Measurements from ENCODE around the gene DEAF1.
A peak's percentile ranks its signal among the peaks of the same experiment; 100 is the strongest.
"Not testable (repeated sequence)": the region's sequence is repeated elsewhere in the genome, so short reads cannot be mapped to it uniquely, and the experiment has no call there.

DEAF1 gene

GRCh38 chr11:679271-680207 lies 15.5 kb downstream of the DEAF1 start:
- no peak for DNase-seq

- DNase-seq, result no peak
Measured at GRCh38 chr11:678297-678696, 16.7 kb downstream of the DEAF1 start.

- no peak for DNase-seq
Measured at GRCh38 chr11:674406-674805, 20.6 kb downstream of the DEAF1 start.

GRCh38 chr11:673866-674265 lies 21.2 kb downstream of the DEAF1 start:
- no peak for DNase-seq

- no peak for DNase-seq
Measured at GRCh38 chr11:665704-666281, 29.2 kb downstream of the DEAF1 start.

- DNase-seq, result no peak
Measured at GRCh38 chr11:665062-665703, 29.8 kb downstream of the DEAF1 start.

- peak; percentile 27 for DNase-seq
Measured at GRCh38 chr11:662689-663274, 32.2 kb downstream of the DEAF1 start.

GRCh38 chr11:660681-661444 lies 34.2 kb downstream of the DEAF1 start:
- DNase-seq, result no peak

- DNase-seq, result no peak
Measured at GRCh38 chr11:660281-660680, 34.7 kb downstream of the DEAF1 start.

- no peak for DNase-seq
Measured at GRCh38 chr11:659532-660085, 35.4 kb downstream of the DEAF1 start.

- no peak for DNase-seq
Measured at GRCh38 chr11:657691-658126, 37.3 kb downstream of the DEAF1 start.

GRCh38 chr11:656866-657265 lies 38.2 kb downstream of the DEAF1 start:
- DNase-seq, result no peak

GRCh38 chr11:656426-656825 lies 38.6 kb downstream of the DEAF1 start:
- DNase-seq, result no peak

GRCh38 chr11:655036-655726 lies 39.8 kb downstream of the DEAF1 start:
- no peak for DNase-seq

- not testable (repeated sequence) for DNase-seq
Measured at GRCh38 chr11:654444-654843, 40.6 kb downstream of the DEAF1 start.

GRCh38 chr11:653837-654236 lies 41.2 kb downstream of the DEAF1 start:
- DNase-seq, result no peak

GRCh38 chr11:653136-653535 lies 41.9 kb downstream of the DEAF1 start:
- DNase-seq, result not testable (repeated sequence)

- DNase-seq, result no peak
Measured at GRCh38 chr11:650482-650881, 44.5 kb downstream of the DEAF1 start.

GRCh38 chr11:647672-648158 lies 47.3 kb downstream of the DEAF1 start:
- DNase-seq, result not testable (repeated sequence)

GRCh38 chr11:646214-646613 lies 48.8 kb downstream of the DEAF1 start:
- no peak for DNase-seq

- DNase-seq, result no peak
Measured at GRCh38 chr11:645536-645935, 49.5 kb downstream of the DEAF1 start.
